ENCODE data around the gene TMLHE. TPM values are rescaled to one million over a fixed set of nuclear protein-coding genes. Genes with fewer than 3 reads are reported as not detected.
A peak's percentile ranks its signal among the peaks of the same experiment; 100 is the strongest.
"Not testable (repeated sequence)": the region's sequence is repeated elsewhere in the genome, so short reads cannot be mapped to it uniquely, and the experiment has no call there.

The TMLHE gene, protein sequence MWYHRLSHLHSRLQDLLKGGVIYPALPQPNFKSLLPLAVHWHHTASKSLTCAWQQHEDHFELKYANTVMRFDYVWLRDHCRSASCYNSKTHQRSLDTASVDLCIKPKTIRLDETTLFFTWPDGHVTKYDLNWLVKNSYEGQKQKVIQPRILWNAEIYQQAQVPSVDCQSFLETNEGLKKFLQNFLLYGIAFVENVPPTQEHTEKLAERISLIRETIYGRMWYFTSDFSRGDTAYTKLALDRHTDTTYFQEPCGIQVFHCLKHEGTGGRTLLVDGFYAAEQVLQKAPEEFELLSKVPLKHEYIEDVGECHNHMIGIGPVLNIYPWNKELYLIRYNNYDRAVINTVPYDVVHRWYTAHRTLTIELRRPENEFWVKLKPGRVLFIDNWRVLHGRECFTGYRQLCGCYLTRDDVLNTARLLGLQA
- total RNA-seq = 10 to 100 TPM in 3 of 4 donors, 1 to 10 TPM in 1; 8.5 to 15.2 (median 12.3) TPM

DNA sequence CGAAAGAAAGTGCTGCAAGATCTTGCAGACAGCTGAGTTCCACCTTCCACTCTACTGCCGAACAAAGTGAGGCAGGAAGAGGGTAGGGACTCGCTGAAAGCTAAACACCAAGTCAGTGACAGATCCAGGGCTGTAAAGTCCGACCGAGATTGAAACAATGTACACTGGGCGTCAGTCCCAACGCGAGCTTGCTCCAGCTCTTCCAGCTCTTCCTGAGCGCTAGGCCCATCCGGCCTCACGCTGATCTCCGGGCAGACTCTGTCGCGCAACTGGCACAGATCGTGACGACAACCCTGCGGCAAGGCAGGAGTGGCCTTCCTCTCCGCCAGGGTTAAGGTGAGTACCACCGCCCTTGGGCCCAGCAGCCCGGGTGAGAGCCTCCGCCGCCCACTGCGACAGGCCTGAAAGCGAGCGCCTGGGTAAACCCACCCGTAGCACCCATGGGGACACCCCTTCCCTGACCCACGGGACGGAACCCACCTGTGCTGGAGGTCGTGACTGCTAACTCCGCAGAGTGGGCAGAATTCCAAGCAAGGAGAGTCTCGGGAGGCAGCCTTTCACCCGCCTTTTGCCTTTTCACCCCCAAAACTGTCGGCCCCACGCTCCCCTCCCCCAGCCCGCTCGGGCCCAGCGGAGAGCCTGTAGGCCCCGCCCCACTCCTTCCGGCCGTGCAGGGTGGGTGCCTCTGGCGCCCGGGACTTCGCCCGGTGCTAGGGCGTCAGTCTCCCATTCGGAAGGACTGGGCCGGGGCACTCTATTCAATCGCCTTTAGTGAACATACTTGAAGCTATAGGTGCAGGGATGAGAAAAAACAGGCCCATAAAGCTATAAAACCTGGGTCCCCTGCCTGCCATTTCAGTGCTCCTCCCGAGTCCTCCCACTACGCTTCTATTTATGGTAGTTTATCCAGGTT lies at the start of gene TMLHE, which contains the start of gene SPRY3:
TSS of gene TMLHE (minus strand) at position 641 of the 913 bp plus-strand sequence. CDS start 67,676 bp downstream, outside the sequence.
TSS of gene SPRY3 (plus strand) at position 275 of the 913 bp plus-strand sequence.
- H3K27me3 ChIP-seq = no peaks in the 10 kb centered on the region
- no peaks in the 10 kb centered on the region for H3K4me1 ChIP-seq
- no peaks in the 10 kb centered on the region for H3K36me3 ChIP-seq
- peak within 1 kb of the TSS; percentile 60 for H3K4me3 ChIP-seq
- DNase-seq (ENCODE audit: low spot score in 2 of 2) = peak; percentile 73 to 80
- TF ChIP-seq, protein P1, sequence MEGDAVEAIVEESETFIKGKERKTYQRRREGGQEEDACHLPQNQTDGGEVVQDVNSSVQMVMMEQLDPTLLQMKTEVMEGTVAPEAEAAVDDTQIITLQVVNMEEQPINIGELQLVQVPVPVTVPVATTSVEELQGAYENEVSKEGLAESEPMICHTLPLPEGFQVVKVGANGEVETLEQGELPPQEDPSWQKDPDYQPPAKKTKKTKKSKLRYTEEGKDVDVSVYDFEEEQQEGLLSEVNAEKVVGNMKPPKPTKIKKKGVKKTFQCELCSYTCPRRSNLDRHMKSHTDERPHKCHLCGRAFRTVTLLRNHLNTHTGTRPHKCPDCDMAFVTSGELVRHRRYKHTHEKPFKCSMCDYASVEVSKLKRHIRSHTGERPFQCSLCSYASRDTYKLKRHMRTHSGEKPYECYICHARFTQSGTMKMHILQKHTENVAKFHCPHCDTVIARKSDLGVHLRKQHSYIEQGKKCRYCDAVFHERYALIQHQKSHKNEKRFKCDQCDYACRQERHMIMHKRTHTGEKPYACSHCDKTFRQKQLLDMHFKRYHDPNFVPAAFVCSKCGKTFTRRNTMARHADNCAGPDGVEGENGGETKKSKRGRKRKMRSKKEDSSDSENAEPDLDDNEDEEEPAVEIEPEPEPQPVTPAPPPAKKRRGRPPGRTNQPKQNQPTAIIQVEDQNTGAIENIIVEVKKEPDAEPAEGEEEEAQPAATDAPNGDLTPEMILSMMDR (IDR thresholded peaks at IDR 0.05) = no peak
- peak in 1 of 2 donors; percentile 14 for TF ChIP-seq POLR2A (IDR thresholded peaks at IDR 0.05)
- no peaks in the 10 kb centered on the region for H3K9me3 ChIP-seq
- peak within 1 kb of the TSS; percentile 86 for H3K27ac ChIP-seq
- 27% methylated on average over 26 of the region's 50 CpGs for WGBS

DNA sequence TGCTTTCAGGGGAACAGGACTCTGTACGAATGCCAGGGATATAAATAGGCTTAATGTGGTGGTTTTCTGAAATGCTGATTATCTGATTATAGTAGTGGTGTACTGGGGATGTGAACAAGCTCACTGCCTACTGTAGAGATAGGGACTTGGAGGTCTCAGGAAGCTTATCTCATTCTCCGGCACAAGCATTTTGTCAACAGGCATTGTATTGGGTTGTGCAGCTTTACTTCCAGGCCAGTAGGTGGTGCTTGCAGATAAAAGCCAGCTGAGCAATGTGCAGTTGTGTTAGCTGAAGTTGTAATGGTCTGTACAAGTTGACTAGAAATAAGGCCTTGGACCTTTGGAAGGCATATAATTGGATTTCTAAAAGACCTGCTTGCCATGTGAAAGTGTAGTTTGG lies 49.5 kb upstream of the TMLHE start:
- TF ChIP-seq POLR2A (IDR thresholded peaks at IDR 0.05) (no peak), EP300 (IDR thresholded peaks at IDR 0.05) (no peak), POLR2AphosphoS5 (IDR thresholded peaks at IDR 0.05) (no peak)
- TF ChIP-seq, protein P1 (IDR thresholded peaks at IDR 0.05) = no peak

DNA sequence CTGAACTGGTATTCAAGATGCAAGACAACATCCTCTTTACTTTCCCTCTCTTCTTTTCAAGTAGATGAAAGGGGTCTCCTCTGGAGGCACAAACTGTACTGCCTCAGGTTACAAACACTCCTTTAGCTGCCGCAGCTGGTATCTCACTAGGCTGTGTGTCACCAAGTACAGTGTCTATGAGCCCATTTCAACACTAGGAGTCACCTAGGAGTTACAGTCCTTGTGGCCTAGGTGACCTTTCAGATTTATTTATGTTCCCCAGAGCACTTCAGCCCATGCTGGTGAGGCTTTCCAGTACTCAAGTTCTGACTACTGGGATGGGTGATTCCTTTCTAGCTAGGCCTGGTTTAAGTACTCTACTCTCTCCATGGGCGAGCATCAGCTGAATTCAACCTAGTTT lies 32.4 kb upstream of the TMLHE start:
- TF ChIP-seq POLR2A (IDR thresholded peaks at IDR 0.05) (no peak), EP300 (IDR thresholded peaks at IDR 0.05) (no peak), POLR2AphosphoS5 (IDR thresholded peaks at IDR 0.05) (no peak)
- TF ChIP-seq, protein P1 (IDR thresholded peaks at IDR 0.05) = no peak
- Histone ChIP-seq H3K27me3 (no peaks in the 10 kb centered on the region), H3K4me1 (no peaks in the 10 kb centered on the region), H3K27ac (no peak overlapping the region), H3K4me3 (no peak overlapping the region), H3K36me3 (no peaks in the 10 kb centered on the region), H3K9me3 (no peaks in the 10 kb centered on the region)
- 71% methylated on average over 2 of the region's 2 CpGs for WGBS
- DNase-seq (ENCODE audit: low spot score in 2 of 2) = no peak

More for the DNA sequence above, 49.5 kb upstream of the TMLHE start:
- WGBS = 81% methylated on average over 2 of the region's 2 CpGs
- Histone ChIP-seq H3K27ac (no peak overlapping the region), H3K27me3 (no peaks in the 10 kb centered on the region), H3K9me3 (no peaks in the 10 kb centered on the region), H3K4me1 (no peaks in the 10 kb centered on the region), H3K4me3 (no peak overlapping the region), H3K36me3 (no peaks in the 10 kb centered on the region)
- no peak for DNase-seq (ENCODE audit: low spot score in 2 of 2)

DNA sequence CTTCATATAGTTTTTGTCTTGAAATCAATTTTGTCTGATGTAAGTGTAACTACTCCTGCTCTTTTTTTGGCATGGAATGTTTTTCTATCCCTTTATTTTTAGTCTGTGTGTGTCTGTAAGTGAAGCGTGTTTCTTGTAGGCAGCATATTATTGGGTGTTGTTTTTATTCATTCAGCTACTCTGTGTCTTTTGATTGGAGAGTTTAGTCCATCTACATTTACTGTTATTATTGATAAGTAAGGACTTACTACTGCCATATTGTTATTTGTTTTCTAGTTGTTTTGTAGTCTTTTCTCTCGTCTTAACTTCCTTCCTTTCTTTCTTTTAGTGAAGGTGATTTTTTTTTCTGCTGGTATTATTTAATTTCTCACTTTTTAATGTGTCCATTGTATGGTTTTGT lies 30.5 kb upstream of the TMLHE start:
- Histone ChIP-seq H3K27ac (no peak overlapping the region), H3K36me3 (no peaks in the 10 kb centered on the region), H3K4me1 (no peaks in the 10 kb centered on the region), H3K9me3 (no peaks in the 10 kb centered on the region), H3K27me3 (no peaks in the 10 kb centered on the region), H3K4me3 (no peak overlapping the region)
- no peak for DNase-seq (ENCODE audit: low spot score in 2 of 2)
- TF ChIP-seq EP300 (IDR thresholded peaks at IDR 0.05) (no peak), POLR2AphosphoS5 (IDR thresholded peaks at IDR 0.05) (no peak), POLR2A (IDR thresholded peaks at IDR 0.05) (no peak)
- TF ChIP-seq, protein P1 (IDR thresholded peaks at IDR 0.05) = no peak
- WGBS = 56% methylated on average over 2 of the region's 2 CpGs

DNA sequence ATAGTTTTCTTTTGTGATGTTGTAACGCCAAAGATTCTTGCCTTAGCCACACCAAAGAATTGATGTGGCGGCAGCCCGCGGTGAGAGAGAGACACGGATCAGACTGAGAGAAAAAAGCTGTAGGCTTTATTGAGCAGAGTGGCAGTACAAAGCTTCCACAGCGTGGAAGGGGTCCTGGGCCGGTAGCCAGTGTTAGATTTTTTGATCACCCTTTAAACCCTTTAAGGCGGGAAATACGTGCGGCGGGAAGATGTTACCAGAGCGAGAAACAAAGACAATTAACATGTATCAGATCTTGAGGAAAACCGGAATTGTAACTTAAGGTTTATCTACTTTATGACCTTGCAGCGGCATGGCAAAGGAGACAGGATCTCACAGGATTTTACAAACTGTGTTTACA lies 28.6 kb upstream of the TMLHE start:
- DNase-seq (ENCODE audit: low spot score in 2 of 2) = peak in 1 of 2 donors; percentile 50
- H3K27me3 ChIP-seq, H3K4me1 ChIP-seq, H3K36me3 ChIP-seq, H3K9me3 ChIP-seq, H3K27ac ChIP-seq: not testable (repeated sequence)
- peak overlapping the region; percentile 32 for H3K4me3 ChIP-seq
- 45% methylated on average over 14 of the region's 14 CpGs for WGBS
